Calu3 (cell line): Measurements from ENCODE around the gene INHBA. TPM values are rescaled to one million over a fixed set of nuclear protein-coding genes. Genes with fewer than 3 reads are reported as not detected.

Experiments used
- BruUV-seq: library from RNA; stranded (reverse); fragments of 400-500 nt; replicated peaks from 2 replicates; lab custom pipeline; 2021; lab: Mats Ljungman, UMichigan
- CTCF ChIA-PET: fragments of 300-600 bp; sonication (Branson Sonifier 250); formaldehyde crosslinking; loops from one replicate; lab custom pipeline; 2022; ENCODE audit warnings: antibody characterized with exemption; lab: Charles Lee
- DNase-seq: peaks from one replicate; pipeline ENCODE4 v3.0.0; 2022
- H3K27ac Mint-ChIP-seq: one replicate; pipeline ENCODE4 v1.8.0; 2022; ENCODE audit warnings: mixed read lengths; ENCODE audit not compliant: unreplicated experiment
- H3K27me3 Mint-ChIP-seq: one replicate; pipeline ENCODE4 v1.8.0; 2022; ENCODE audit warnings: mixed read lengths; ENCODE audit not compliant: unreplicated experiment
- H3K36me3 Mint-ChIP-seq: one replicate; pipeline ENCODE4 v1.8.0; 2022; ENCODE audit warnings: mild to moderate bottlenecking, moderate library complexity, mixed read lengths; ENCODE audit not compliant: insufficient read depth, unreplicated experiment
- H3K4me1 Mint-ChIP-seq: one replicate; pipeline ENCODE4 v1.8.0; 2022; ENCODE audit warnings: mild to moderate bottlenecking, low read depth, mixed read lengths; ENCODE audit not compliant: unreplicated experiment
- H3K4me3 Mint-ChIP-seq: one replicate; pipeline ENCODE4 v1.8.0; 2022; ENCODE audit warnings: mild to moderate bottlenecking, low read depth, moderate library complexity, mixed read lengths; ENCODE audit not compliant: unreplicated experiment
- H3K9me3 Mint-ChIP-seq: one replicate; pipeline ENCODE4 v1.8.0; 2022; ENCODE audit warnings: low read depth, mixed read lengths; ENCODE audit not compliant: unreplicated experiment
- intact Hi-C: fragments of 100-400 bp; cut with micrococcal nuclease; formaldehyde crosslinking; loops from one replicate; pipeline ENCODE4 v1.10.0; 2022; ENCODE audit not compliant: unreplicated experiment
- total RNA-seq: library from RNA; stranded (reverse); gene quantifications from 2 replicates; pipeline ENCODE4 v1.2.3, GENCODE V29; 2022
- TF ChIP-seq, protein P1 (sequence below): fragments of 200-600 bp; IDR thresholded peaks from one replicate; pipeline ENCODE4 v1.8.0; 2022; ENCODE audit warnings: antibody characterized with exemption; ENCODE audit not compliant: unreplicated experiment

INHBA gene
- total RNA-seq, 1 experiment from 2014 or later: 68.9 TPM

DNA sequence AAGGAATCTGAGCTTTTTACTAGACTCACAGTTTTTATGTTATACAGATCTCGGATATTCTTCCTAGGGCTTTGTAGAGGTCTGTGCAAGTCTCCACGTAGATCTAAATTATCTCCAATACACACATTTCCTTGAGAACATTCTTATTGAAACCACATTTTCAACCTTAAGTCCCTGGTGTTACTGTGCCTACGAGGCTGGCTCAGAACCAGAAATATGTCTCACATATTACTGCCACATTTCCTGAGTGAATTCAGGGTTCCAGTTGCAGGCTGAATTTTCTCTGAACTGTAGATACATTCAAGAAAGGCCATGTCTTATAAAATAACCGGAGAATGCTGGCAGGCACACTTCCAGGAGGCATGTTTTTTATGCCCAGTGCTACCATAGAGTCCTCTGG is 46.5 kb downstream of the INHBA start:
- CTCF ChIA-PET: no interaction called here
- BruUV-seq: no TSS peak
- Mint-ChIP-seq H3K27ac (no peak overlapping the region), H3K36me3 (no peaks in the 10 kb centered on the region), H3K4me3 (no peak overlapping the region), H3K9me3 (peaks cover 3% of the 10 kb centered on the region), H3K4me1 (no peaks in the 10 kb centered on the region), H3K27me3 (no peaks in the 10 kb centered on the region)
- TF ChIP-seq, protein P1, sequence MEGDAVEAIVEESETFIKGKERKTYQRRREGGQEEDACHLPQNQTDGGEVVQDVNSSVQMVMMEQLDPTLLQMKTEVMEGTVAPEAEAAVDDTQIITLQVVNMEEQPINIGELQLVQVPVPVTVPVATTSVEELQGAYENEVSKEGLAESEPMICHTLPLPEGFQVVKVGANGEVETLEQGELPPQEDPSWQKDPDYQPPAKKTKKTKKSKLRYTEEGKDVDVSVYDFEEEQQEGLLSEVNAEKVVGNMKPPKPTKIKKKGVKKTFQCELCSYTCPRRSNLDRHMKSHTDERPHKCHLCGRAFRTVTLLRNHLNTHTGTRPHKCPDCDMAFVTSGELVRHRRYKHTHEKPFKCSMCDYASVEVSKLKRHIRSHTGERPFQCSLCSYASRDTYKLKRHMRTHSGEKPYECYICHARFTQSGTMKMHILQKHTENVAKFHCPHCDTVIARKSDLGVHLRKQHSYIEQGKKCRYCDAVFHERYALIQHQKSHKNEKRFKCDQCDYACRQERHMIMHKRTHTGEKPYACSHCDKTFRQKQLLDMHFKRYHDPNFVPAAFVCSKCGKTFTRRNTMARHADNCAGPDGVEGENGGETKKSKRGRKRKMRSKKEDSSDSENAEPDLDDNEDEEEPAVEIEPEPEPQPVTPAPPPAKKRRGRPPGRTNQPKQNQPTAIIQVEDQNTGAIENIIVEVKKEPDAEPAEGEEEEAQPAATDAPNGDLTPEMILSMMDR: no peak
- intact Hi-C loops: no loop called here
- no peak for DNase-seq

DNA sequence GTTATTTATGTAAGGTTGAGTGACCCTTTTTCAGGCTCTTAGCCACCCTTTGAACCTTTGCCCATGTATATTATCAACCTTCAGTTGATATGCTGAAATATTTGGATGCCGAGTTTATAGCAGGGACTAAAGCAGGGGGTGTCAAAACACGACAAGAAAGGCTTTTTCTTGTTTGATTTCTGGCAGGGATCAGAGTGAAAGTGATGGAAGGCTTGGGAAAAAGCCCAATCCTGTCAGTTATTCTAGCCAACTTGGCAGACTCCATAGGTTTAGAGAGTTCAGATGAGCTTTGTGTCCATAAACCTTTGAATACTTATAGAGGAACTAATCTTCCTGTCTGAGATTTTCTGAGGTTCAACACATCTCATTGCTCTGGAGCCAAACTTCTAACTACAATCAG is 47.5 kb downstream of the INHBA start:
- TF ChIP-seq, protein P1: no peak
- intact Hi-C loops: no loop called here
- CTCF ChIA-PET: no interaction called here

DNA sequence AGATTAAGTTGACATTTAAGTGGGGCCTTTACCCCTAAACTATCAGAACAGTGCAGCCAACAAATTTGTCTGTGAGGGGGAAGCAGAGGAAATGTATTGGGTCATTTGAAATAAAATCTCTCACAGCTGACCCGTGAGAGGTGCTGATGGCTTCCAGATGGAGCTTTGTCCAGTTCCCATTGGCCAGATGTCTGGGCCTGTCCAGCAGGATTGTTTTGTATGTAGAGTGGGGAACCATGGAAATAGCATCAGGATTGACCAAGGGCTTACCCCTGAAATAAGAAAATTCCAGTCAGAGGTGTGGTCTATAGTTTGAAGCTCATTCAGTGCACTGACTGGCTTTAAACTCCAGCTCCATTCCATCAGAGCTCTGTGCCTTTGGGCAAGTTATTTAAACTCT is 50.6 kb downstream of the INHBA start:
- Mint-ChIP-seq H3K36me3 (no peaks in the 10 kb centered on the region), H3K27ac (no peak overlapping the region), H3K4me1 (no peaks in the 10 kb centered on the region), H3K27me3 (no peaks in the 10 kb centered on the region), H3K4me3 (no peak overlapping the region), H3K9me3 (no peaks in the 10 kb centered on the region)
- no TSS peak for BruUV-seq
- intact Hi-C loops: no loop called here
- CTCF ChIA-PET: interaction anchor here (0.5 kb wide), 1 partner anchor 749 kb away, joined by 3 read pairs; no protein-coding TSS in a partner anchor
- no peak for DNase-seq
- TF ChIP-seq, protein P1: no peak

More for the DNA sequence above, 47.5 kb downstream of the INHBA start:
- no peak overlapping the region for H3K27ac Mint-ChIP-seq
- no TSS peak for BruUV-seq
- no peak overlapping the region for H3K4me3 Mint-ChIP-seq
- H3K9me3 Mint-ChIP-seq: peaks cover 3% of the 10 kb centered on the region
- no peaks in the 10 kb centered on the region for H3K36me3 Mint-ChIP-seq
- no peaks in the 10 kb centered on the region for H3K27me3 Mint-ChIP-seq
- H3K4me1 Mint-ChIP-seq: no peaks in the 10 kb centered on the region
- DNase-seq: no peak

DNA sequence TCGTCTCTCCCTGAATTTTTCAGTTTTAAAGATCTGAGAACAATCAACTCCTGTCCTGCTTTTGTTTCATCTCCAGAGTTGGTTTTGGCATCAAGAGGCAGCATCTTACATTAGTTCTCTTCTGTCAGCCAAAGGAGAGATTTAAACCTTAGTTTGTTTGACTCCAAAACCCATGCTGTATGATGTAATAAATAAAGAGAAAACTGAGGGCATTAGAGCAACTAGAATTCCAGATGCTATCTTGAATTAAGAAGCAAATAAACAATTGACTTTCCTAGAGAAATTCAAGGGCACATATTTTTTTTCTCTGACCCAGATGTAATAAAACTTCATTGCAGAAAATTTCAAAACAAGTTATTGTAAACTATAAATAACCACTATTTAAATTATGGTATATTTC is 54.4 kb downstream of the INHBA start:
- no peaks in the 10 kb centered on the region for H3K36me3 Mint-ChIP-seq
- TF ChIP-seq, protein P1: no peak
- H3K9me3 Mint-ChIP-seq: no peaks in the 10 kb centered on the region
- H3K4me3 Mint-ChIP-seq: no peak overlapping the region
- H3K4me1 Mint-ChIP-seq: no peaks in the 10 kb centered on the region
- H3K27me3 Mint-ChIP-seq: no peaks in the 10 kb centered on the region
- CTCF ChIA-PET: no interaction called here
- intact Hi-C loops: no loop called here
- BruUV-seq: no TSS peak
- H3K27ac Mint-ChIP-seq: no peak overlapping the region
- no peak for DNase-seq
